Measurements from ENCODE around the gene MUC22. TPM values are rescaled to one million over a fixed set of nuclear protein-coding genes. Genes with fewer than 3 reads are reported as not detected.

Gene MUC22
- polyA plus RNA-seq, 2 of the 4 experiments (the other 2 are of a cell fraction), result not detected

DNA sequence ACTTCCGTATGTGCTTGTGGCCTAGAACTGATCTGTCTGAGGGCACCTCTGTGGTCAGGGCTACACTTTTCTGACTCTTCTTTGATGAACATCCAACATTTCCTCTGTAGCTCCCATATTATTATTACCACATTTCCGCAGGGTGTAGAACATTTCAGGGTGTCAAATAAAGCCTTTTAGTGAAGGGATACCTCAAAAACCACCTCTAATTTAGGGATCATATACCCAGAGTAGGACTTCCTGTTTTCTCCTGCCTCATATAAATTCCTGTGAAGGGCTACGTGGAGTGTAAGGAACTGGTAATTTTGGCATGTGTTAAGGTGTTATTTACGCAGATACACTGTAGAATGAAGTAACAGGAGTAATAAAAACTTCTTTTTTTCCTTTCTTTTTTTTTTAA is 5.5 kb upstream of the MUC22 start:
- POLR2A ChIA-PET, result no interaction called here
- WGBS (ENCODE audit: missing lambda C conversion rate), result 84% methylated on average over 4 of the region's 4 CpGs
- FAIRE-seq, result no peak
- no peak for TF ChIP-seq CHD4 (IDR thresholded peaks at IDR 0.05; ENCODE audit: borderline replicate concordance)
- no peak for TF ChIP-seq POLR2AphosphoS2 (conservative IDR thresholded peaks at IDR 0.05; ENCODE audit: low read length)
- TF ChIP-seq, protein P1, sequence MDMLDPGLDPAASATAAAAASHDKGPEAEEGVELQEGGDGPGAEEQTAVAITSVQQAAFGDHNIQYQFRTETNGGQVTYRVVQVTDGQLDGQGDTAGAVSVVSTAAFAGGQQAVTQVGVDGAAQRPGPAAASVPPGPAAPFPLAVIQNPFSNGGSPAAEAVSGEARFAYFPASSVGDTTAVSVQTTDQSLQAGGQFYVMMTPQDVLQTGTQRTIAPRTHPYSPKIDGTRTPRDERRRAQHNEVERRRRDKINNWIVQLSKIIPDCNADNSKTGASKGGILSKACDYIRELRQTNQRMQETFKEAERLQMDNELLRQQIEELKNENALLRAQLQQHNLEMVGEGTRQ (IDR thresholded peaks at IDR 0.05), result no peak
- Histone ChIP-seq H3K4me1 (peaks cover 11% of the 10 kb centered on the region), H3K4me3 (no peak overlapping the region), H3K9me3 (no peaks in the 10 kb centered on the region), H3K27ac (no peak overlapping the region; a peak in 1 of 6 replicates), H3K4me2 (no peak overlapping the region)
- CTCF ChIA-PET, result interaction anchor here (1.0 to 3.2 kb wide), 5 partner anchors 38 to 362 kb away, joined by 3 to 9 read pairs (median 3); no protein-coding TSS in a partner anchor
- ATAC-seq, result no peak
- no peak for DNase-seq (ENCODE audit: low read depth in 1 of 2, low spot score in 1 of 2)

- no peak overlapping the region for H3K4me2 ChIP-seq
- FAIRE-seq, result no peak
- ChIA-PET POLR2A (no interaction called here), CTCF (interaction anchor here (1.0 to 3.2 kb wide), 4 partner anchors 37 to 361 kb away, joined by 3 to 9 read pairs (median 4); no protein-coding TSS in a partner anchor)
- no peak for DNase-seq (ENCODE audit: low read depth in 1 of 2, low spot score in 1 of 2)
- WGBS (ENCODE audit: missing lambda C conversion rate), result 86% methylated on average over 9 of the region's 9 CpGs
- peaks cover 11% of the 10 kb centered on the region for H3K4me1 ChIP-seq
- TF ChIP-seq MAZ (IDR thresholded peaks at IDR 0.05; ENCODE audit: borderline replicate concordance, low read depth, low read length) (no peak), HOXB5 (CRISPR knock-in tag; IDR thresholded peaks at IDR 0.05) (no peak), CHD4 (IDR thresholded peaks at IDR 0.05; ENCODE audit: borderline replicate concordance) (no peak), HMGXB4 (CRISPR knock-in tag; IDR thresholded peaks at IDR 0.05; ENCODE audit: borderline replicate concordance) (no peak), FOSL2 (IDR thresholded peaks at IDR 0.05) (no peak), FOSL2 (CRISPR knock-in tag; IDR thresholded peaks at IDR 0.05) (no peak), HOXA7 (CRISPR knock-in tag; IDR thresholded peaks at IDR 0.05) (no peak)
- TF ChIP-seq, protein P1 (IDR thresholded peaks at IDR 0.05), result no peak
- H3K27ac ChIP-seq, result no peak overlapping the region
- ATAC-seq, result no peak
- H3K4me3 ChIP-seq, result no peak overlapping the region
- H3K9me3 ChIP-seq, result no peaks in the 10 kb centered on the region
These were observed 4.8 kb upstream of the MUC22 start for GRCh38 chr6:31005249-31006020.

GRCh38 chr6:31007694-31008093 is 2.6 kb upstream of the MUC22 start:
- no peaks in the 10 kb centered on the region for H3K9me3 ChIP-seq
- H3K4me3 ChIP-seq, result no peak overlapping the region
- FAIRE-seq, result no peak
- peak; percentile 82 to 83; a peak in 5 of 6 replicates for ATAC-seq
- POLR2A ChIA-PET, result no interaction called here
- H3K4me1 ChIP-seq, result peaks cover 16% of the 10 kb centered on the region
- 11% methylated on average over 8 of the region's 8 CpGs for WGBS (ENCODE audit: missing lambda C conversion rate)
- DNase-seq (ENCODE audit: low read depth in 1 of 2, low spot score in 1 of 2), result peak; percentile 46 to 51
- H3K4me2 ChIP-seq, result peak overlapping the region; percentile 51
- CTCF ChIA-PET, result interaction anchor here (3.2 kb wide), 1 partner anchor 92 kb away, joined by 9 read pairs; no protein-coding TSS in a partner anchor
- TF ChIP-seq FOSL2 (IDR thresholded peaks at IDR 0.05), result no peak
- peak; percentile 54; the same call in 1 of the 2 replicates for TF ChIP-seq FOSL2 (CRISPR knock-in tag; IDR thresholded peaks at IDR 0.05)
- TF ChIP-seq BHLHE40 (IDR thresholded peaks at IDR 0.05; ENCODE audit: low read depth, low read length), result no peak
- H3K27ac ChIP-seq, result peak overlapping the region in 1 of 2 experiments; percentile 16; a peak in 1 of 6 replicates

- no peak for DNase-seq (ENCODE audit: low read depth in 1 of 2, low spot score in 1 of 2)
- peak in 1 of 2 experiments; percentile 24; a peak in 2 of 6 replicates for ATAC-seq
- no peak for FAIRE-seq
- Histone ChIP-seq H3K4me3 (no peak overlapping the region), H3K4me2 (peak overlapping the region; percentile 51), H3K27ac (peak overlapping the region in 1 of 2 experiments; percentile 16; a peak in 1 of 6 replicates), H3K9me3 (no peaks in the 10 kb centered on the region), H3K4me1 (peaks cover 16% of the 10 kb centered on the region)
- 74% methylated on average over 4 of the region's 4 CpGs for WGBS (ENCODE audit: missing lambda C conversion rate)
- CTCF ChIA-PET, result interaction anchor here (1.9 to 3.2 kb wide), 2 partner anchors 63 to 93 kb away, joined by 4 to 9 read pairs; no protein-coding TSS in a partner anchor
- POLR2A ChIA-PET, result no interaction called here
- no peak for TF ChIP-seq EHF (CRISPR knock-in tag; IDR thresholded peaks at IDR 0.05)
- TF ChIP-seq, protein P1 (IDR thresholded peaks at IDR 0.05), result no peak
- no peak for TF ChIP-seq TP53 (CRISPR knock-in tag; IDR thresholded peaks at IDR 0.05)
- no peak for TF ChIP-seq CEBPB (IDR thresholded peaks at IDR 0.05)
- TF ChIP-seq JUN (IDR thresholded peaks at IDR 0.05), result no peak
- TF ChIP-seq FOSL2 (IDR thresholded peaks at IDR 0.05), result no peak
- no peak for TF ChIP-seq FOSL2 (CRISPR knock-in tag; IDR thresholded peaks at IDR 0.05)
- no peak for TF ChIP-seq ELK1 (IDR thresholded peaks at IDR 0.05; ENCODE audit: low read depth, low read length)
- no peak for TF ChIP-seq FOSB (CRISPR knock-in tag; IDR thresholded peaks at IDR 0.05)
- TF ChIP-seq NPAS2 (CRISPR knock-in tag; IDR thresholded peaks at IDR 0.05; ENCODE audit: borderline replicate concordance), result no peak
- no peak for TF ChIP-seq ZSCAN20 (CRISPR knock-in tag; IDR thresholded peaks at IDR 0.05)
- TF ChIP-seq MAZ (IDR thresholded peaks at IDR 0.05; ENCODE audit: borderline replicate concordance, low read depth, low read length), result no peak
- no peak for TF ChIP-seq JUNB (IDR thresholded peaks at IDR 0.05)
- TF ChIP-seq RAD21 (conservative IDR thresholded peaks at IDR 0.05 in 1 of 2, IDR thresholded peaks at IDR 0.05 in 1 of 2), result no peak
- TF ChIP-seq RCOR1 (IDR thresholded peaks at IDR 0.05; ENCODE audit: low read depth, low read length), result no peak
- no peak for TF ChIP-seq CBX8 (IDR thresholded peaks at IDR 0.05)
- no peak for TF ChIP-seq POLR2A (IDR thresholded peaks at IDR 0.05; ENCODE audit: low read length)
These were observed 2.1 kb upstream of the MUC22 start for GRCh38 chr6:31008165-31008564.

Data from A549 (cell line).